MCF 10A (cell line): Measurements from ENCODE around the gene ROR1. TPM values are rescaled to one million over a fixed set of nuclear protein-coding genes. Genes with fewer than 3 reads are reported as not detected.

Source experiments
- BruUV-seq: library from RNA; stranded (reverse); fragments of 400-500 nt; replicated peaks from 2 replicates; lab custom pipeline; 2021; lab: Mats Ljungman, UMichigan
- CTCF ChIA-PET: fragments of 300-600 bp; sonication (Branson Sonifier 250); formaldehyde crosslinking; extraction: SDS; loops from one replicate; lab custom pipeline; 2021; ENCODE audit warnings: antibody characterized with exemption, inconsistent platforms; lab: Yijun Ruan, JAX
- POLR2A ChIA-PET: fragments of 300-600, 350-650 bp; sonication (Branson Sonifier 250); formaldehyde crosslinking; extraction: SDS; loops from one replicate; lab custom pipeline; 2020; ENCODE audit warnings: antibody characterized with exemption, inconsistent platforms; lab: Yijun Ruan, JAX
- DNase-seq: peaks from one replicate; pipeline ENCODE4 v3.0.0-alpha.2; 2018; ENCODE audit not compliant: unreplicated experiment
- H3K27ac Mint-ChIP-seq: one replicate; pipeline ENCODE4 v1.8.0; 2022; ENCODE audit warnings: mild to moderate bottlenecking, low read depth, mixed read lengths; ENCODE audit not compliant: unreplicated experiment
- H3K27me3 Mint-ChIP-seq: one replicate; pipeline ENCODE4 v1.8.0; 2022; ENCODE audit warnings: mixed read lengths; ENCODE audit not compliant: insufficient read depth, unreplicated experiment
- H3K36me3 Mint-ChIP-seq: one replicate; pipeline ENCODE4 v1.8.0; 2022; ENCODE audit warnings: mild to moderate bottlenecking, moderate library complexity, mixed read lengths; ENCODE audit not compliant: insufficient read depth, unreplicated experiment
- H3K4me1 Mint-ChIP-seq: one replicate; pipeline ENCODE4 v1.8.0; 2022; ENCODE audit warnings: mixed read lengths; ENCODE audit not compliant: insufficient read depth, unreplicated experiment
- H3K4me3 Mint-ChIP-seq: one replicate; pipeline ENCODE4 v1.8.0; 2022; ENCODE audit warnings: mild to moderate bottlenecking, moderate library complexity, mixed read lengths; ENCODE audit not compliant: unreplicated experiment
- H3K9me3 Mint-ChIP-seq: one replicate; pipeline ENCODE4 v1.8.0; 2022; ENCODE audit warnings: mixed read lengths; ENCODE audit not compliant: unreplicated experiment
- intact Hi-C: fragments of 100-400 bp; cut with micrococcal nuclease; formaldehyde crosslinking; loops from 2 replicates; pipeline ENCODE4 v1.14.1; 2022
- total RNA-seq: library from RNA; stranded (reverse); gene quantifications from 2 replicates; pipeline ENCODE4 v1.2.3, GENCODE V29; 2022
- TF ChIP-seq, protein P1 (sequence below): fragments of 200-600 bp; IDR thresholded peaks from one replicate; pipeline ENCODE4 v1.8.0; 2022; ENCODE audit warnings: antibody characterized with exemption, mild to moderate bottlenecking; ENCODE audit not compliant: unreplicated experiment

The ROR1 gene
- total RNA-seq, 1 experiment from 2014 or later = 4.6 TPM

GRCh38 chr1:64186898-64187280, 413.1 kb downstream of the ROR1 start:
- intact Hi-C loops = no loop called here
- no peak overlapping the region for H3K4me3 Mint-ChIP-seq
- TF ChIP-seq, protein P1, sequence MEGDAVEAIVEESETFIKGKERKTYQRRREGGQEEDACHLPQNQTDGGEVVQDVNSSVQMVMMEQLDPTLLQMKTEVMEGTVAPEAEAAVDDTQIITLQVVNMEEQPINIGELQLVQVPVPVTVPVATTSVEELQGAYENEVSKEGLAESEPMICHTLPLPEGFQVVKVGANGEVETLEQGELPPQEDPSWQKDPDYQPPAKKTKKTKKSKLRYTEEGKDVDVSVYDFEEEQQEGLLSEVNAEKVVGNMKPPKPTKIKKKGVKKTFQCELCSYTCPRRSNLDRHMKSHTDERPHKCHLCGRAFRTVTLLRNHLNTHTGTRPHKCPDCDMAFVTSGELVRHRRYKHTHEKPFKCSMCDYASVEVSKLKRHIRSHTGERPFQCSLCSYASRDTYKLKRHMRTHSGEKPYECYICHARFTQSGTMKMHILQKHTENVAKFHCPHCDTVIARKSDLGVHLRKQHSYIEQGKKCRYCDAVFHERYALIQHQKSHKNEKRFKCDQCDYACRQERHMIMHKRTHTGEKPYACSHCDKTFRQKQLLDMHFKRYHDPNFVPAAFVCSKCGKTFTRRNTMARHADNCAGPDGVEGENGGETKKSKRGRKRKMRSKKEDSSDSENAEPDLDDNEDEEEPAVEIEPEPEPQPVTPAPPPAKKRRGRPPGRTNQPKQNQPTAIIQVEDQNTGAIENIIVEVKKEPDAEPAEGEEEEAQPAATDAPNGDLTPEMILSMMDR = no peak
- H3K27me3 Mint-ChIP-seq = no peaks in the 10 kb centered on the region
- POLR2A ChIA-PET = interaction anchor here (0.7 kb wide), 1 partner anchor 639 kb away, joined by 3 read pairs; no protein-coding TSS in a partner anchor
- no TSS peak for BruUV-seq
- CTCF ChIA-PET = interaction anchor here (0.6 to 0.8 kb wide), 2 partner anchors 50 to 78 kb away, joined by 3 to 4 read pairs; no protein-coding TSS in a partner anchor
- H3K9me3 Mint-ChIP-seq = no peaks in the 10 kb centered on the region
- H3K36me3 Mint-ChIP-seq = no peaks in the 10 kb centered on the region
- DNase-seq = no peak
- no peaks in the 10 kb centered on the region for H3K4me1 Mint-ChIP-seq
- H3K27ac Mint-ChIP-seq = no peak overlapping the region

GRCh38 chr1:64187646-64188045, 413.8 kb downstream of the ROR1 start:
- no peaks in the 10 kb centered on the region for H3K36me3 Mint-ChIP-seq
- BruUV-seq = no TSS peak
- no peaks in the 10 kb centered on the region for H3K9me3 Mint-ChIP-seq
- CTCF ChIA-PET = interaction anchor here (0.8 kb wide), 1 partner anchor 50 kb away, joined by 3 read pairs; no protein-coding TSS in a partner anchor
- H3K27ac Mint-ChIP-seq = no peak overlapping the region
- POLR2A ChIA-PET = no interaction called here
- TF ChIP-seq, protein P1 = no peak
- DNase-seq = no peak
- no peak overlapping the region for H3K4me3 Mint-ChIP-seq
- intact Hi-C loops = no loop called here
- no peaks in the 10 kb centered on the region for H3K27me3 Mint-ChIP-seq
- no peaks in the 10 kb centered on the region for H3K4me1 Mint-ChIP-seq

- CTCF ChIA-PET = interaction anchor here (0.6 kb wide), 1 partner anchor 29 kb away, joined by 3 read pairs; no protein-coding TSS in a partner anchor
- intact Hi-C loops = no loop called here
- H3K4me3 Mint-ChIP-seq = no peak overlapping the region
- TF ChIP-seq, protein P1 = no peak
- H3K9me3 Mint-ChIP-seq = no peaks in the 10 kb centered on the region
- BruUV-seq = no TSS peak
- H3K36me3 Mint-ChIP-seq = no peaks in the 10 kb centered on the region
- DNase-seq = no peak
- H3K27me3 Mint-ChIP-seq = no peaks in the 10 kb centered on the region
- no peaks in the 10 kb centered on the region for H3K4me1 Mint-ChIP-seq
- H3K27ac Mint-ChIP-seq = no peak overlapping the region
- POLR2A ChIA-PET = no interaction called here
Observed at GRCh38 chr1:64192290-64192689, 418.5 kb downstream of the ROR1 start.

- H3K27ac Mint-ChIP-seq = no peak overlapping the region
- H3K4me1 Mint-ChIP-seq = peaks cover 6% of the 10 kb centered on the region
- H3K9me3 Mint-ChIP-seq = no peaks in the 10 kb centered on the region
- H3K36me3 Mint-ChIP-seq = no peaks in the 10 kb centered on the region
- H3K27me3 Mint-ChIP-seq = no peaks in the 10 kb centered on the region
- TF ChIP-seq, protein P1 = no peak
- ChIA-PET POLR2A (interaction anchor here (0.9 kb wide), 1 partner anchor 508 kb away, joined by 3 read pairs; no protein-coding TSS in a partner anchor), CTCF (no interaction called here)
- DNase-seq = no peak
- H3K4me3 Mint-ChIP-seq = no peak overlapping the region
- no TSS peak for BruUV-seq
- intact Hi-C loops = no loop called here
Observed at GRCh38 chr1:64194168-64195080, 420.6 kb downstream of the ROR1 start.
